Esophagus muscularis mucosa (tissue), 4 donors: ENCODE measurements around the gene NDUFA13. TPM values are rescaled to one million over a fixed set of nuclear protein-coding genes. Genes with fewer than 3 reads are reported as not detected.

ENCODE experiments used
- DNase-seq: peaks from one replicate; pipeline ENCODE4 v3.0.0-alpha.2; 2017; ENCODE audit errors: extremely low spot score
- H3K27ac ChIP-seq, 4 donors: fragments of 200-600 bp; sonication (generic); replicated peaks in 1 of 4; 1 replicate in 3 of 4; 2 replicates in 1 of 4; pipeline ENCODE4 v1.5.1; 2016 to 2019; ENCODE audit warnings: mild to moderate bottlenecking in 1 of 4
- H3K27me3 ChIP-seq, 4 donors: fragments of 200-600 bp; sonication (generic); one replicate each; pipeline versions ENCODE4 v1.5.1 to v1.6.0; 2016 to 2019
- H3K36me3 ChIP-seq, 4 donors: fragments of 200-600 bp; sonication (generic); one replicate each; pipeline ENCODE4 v1.5.1; 2016 to 2019
- H3K4me1 ChIP-seq, 4 donors: fragments of 200-600 bp; sonication (generic); one replicate each; pipeline ENCODE4 v1.5.1; 2016 to 2019
- H3K4me3 ChIP-seq, 4 donors: fragments of 200-600 bp; sonication (generic); 1 replicate in 2 of 4; 2 replicates in 2 of 4; pipeline ENCODE4 v1.5.1; 2016 to 2019; ENCODE audit warnings: mild to moderate bottlenecking in 4 of 4, moderate library complexity in 1 of 4
- H3K9me3 ChIP-seq, 4 donors: fragments of 200-600 bp; sonication (generic); 1 replicate in 3 of 4; 2 replicates in 1 of 4; pipeline ENCODE4 v1.5.1; 2016 to 2019
- EP300 ChIP-seq: sonication (generic); formaldehyde crosslinking; IDR thresholded peaks from one replicate; pipeline ENCODE4 v1.6.1; 2017; ENCODE audit warnings: antibody characterized with exemption
- POLR2A ChIP-seq: fragments of 450-650 bp; IDR thresholded peaks from one replicate; pipeline ENCODE4 v1.6.1; 2017; ENCODE audit warnings: antibody characterized with exemption, moderate library complexity, mild to moderate bottlenecking, low read depth
- POLR2AphosphoS5 ChIP-seq, 2 donors: sonication (generic); formaldehyde crosslinking; IDR thresholded peaks; one replicate each; pipeline ENCODE4 v1.6.1; 2017; ENCODE audit warnings: antibody characterized with exemption in 2 of 2
- WGBS: methylation state at CpG from one replicate; pipeline ENCODE4 v1.1.5; 2018; 5-methylcytosine and 5-hydroxymethylcytosine counted together
- intact Hi-C: fragments of 100-400 bp; cut with DNase I; formaldehyde crosslinking; loops from one replicate; pipeline ENCODE4 v1.15.1; 2023
- total RNA-seq, 4 donors: library from RNA; depleted of rRNA; stranded (reverse); fragments of >200 nt; gene quantifications; one replicate each; pipeline versions ENCODE4 v1.1.0 to v1.2.1, GENCODE V29; 2016
- TF ChIP-seq, protein P1 (sequence below), 3 experiments: fragments of 200-600 bp in 2 of 3; fragments of 450-650 bp in 1 of 3; sonication (generic) in 2 of 3; IDR thresholded peaks; one replicate each; pipeline ENCODE4 v1.5.1; 2017 to 2019; ENCODE audit warnings: antibody characterized with exemption in 3 of 3, mild to moderate bottlenecking in 2 of 3, moderate library complexity in 1 of 3

Gene NDUFA13
- total RNA-seq, 4 donors from 2014 or later, result 75.0 to 186 (median 141) TPM

DNA sequence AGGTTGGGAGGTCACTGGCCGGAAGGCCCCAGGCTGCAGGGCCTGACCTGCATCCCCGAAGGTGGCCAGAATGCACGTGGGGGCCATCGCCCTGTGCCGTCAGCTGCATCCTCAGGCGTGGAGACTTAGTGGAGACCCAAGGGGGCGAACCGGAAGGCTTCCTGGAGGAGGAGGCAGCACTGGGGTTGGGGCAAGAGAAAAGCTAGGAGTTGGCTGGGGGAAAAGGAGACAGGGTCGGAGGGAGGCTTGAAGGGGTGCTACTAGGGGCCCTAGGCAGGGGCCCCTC, 11.3 kb downstream of the NDUFA13 start:
- DNase-seq, result no peak
- no peak overlapping the region for H3K4me3 ChIP-seq
- H3K36me3 ChIP-seq, result peaks cover 15 to 57% (median 40%) of the 10 kb centered on the region in 4 donors
- H3K27ac ChIP-seq, result no peak overlapping the region
- TF ChIP-seq POLR2A (no peak), POLR2AphosphoS5 (IDR thresholded peaks at IDR 0.05) (no peak), EP300 (no peak)
- TF ChIP-seq, protein P1, sequence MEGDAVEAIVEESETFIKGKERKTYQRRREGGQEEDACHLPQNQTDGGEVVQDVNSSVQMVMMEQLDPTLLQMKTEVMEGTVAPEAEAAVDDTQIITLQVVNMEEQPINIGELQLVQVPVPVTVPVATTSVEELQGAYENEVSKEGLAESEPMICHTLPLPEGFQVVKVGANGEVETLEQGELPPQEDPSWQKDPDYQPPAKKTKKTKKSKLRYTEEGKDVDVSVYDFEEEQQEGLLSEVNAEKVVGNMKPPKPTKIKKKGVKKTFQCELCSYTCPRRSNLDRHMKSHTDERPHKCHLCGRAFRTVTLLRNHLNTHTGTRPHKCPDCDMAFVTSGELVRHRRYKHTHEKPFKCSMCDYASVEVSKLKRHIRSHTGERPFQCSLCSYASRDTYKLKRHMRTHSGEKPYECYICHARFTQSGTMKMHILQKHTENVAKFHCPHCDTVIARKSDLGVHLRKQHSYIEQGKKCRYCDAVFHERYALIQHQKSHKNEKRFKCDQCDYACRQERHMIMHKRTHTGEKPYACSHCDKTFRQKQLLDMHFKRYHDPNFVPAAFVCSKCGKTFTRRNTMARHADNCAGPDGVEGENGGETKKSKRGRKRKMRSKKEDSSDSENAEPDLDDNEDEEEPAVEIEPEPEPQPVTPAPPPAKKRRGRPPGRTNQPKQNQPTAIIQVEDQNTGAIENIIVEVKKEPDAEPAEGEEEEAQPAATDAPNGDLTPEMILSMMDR (IDR thresholded peaks at IDR 0.05), result no peak
- H3K27me3 ChIP-seq, result no peaks in the 10 kb centered on the region
- peaks cover 14 to 50% (median 25%) of the 10 kb centered on the region in 4 donors for H3K4me1 ChIP-seq
- intact Hi-C loops, result no loop called here
- no peaks in the 10 kb centered on the region for H3K9me3 ChIP-seq
- 91% methylated on average over 4 of the region's 9 CpGs for WGBS

- intact Hi-C loops, result no loop called here
- Histone ChIP-seq H3K27me3 (no peaks in the 10 kb centered on the region), H3K4me3 (no peak overlapping the region), H3K9me3 (no peaks in the 10 kb centered on the region), H3K27ac (no peak overlapping the region), H3K36me3 (peaks cover 15 to 55% (median 40%) of the 10 kb centered on the region in 4 donors), H3K4me1 (peaks cover 19 to 56% (median 30%) of the 10 kb centered on the region in 4 donors)
- WGBS, result 91% methylated on average over 14 of the region's 27 CpGs
- TF ChIP-seq POLR2A, result no peak
- TF ChIP-seq, protein P1 (IDR thresholded peaks at IDR 0.05), result no peak
- no peak for TF ChIP-seq EP300
- TF ChIP-seq POLR2AphosphoS5 (IDR thresholded peaks at IDR 0.05), result no peak
- no peak for DNase-seq
Observed at GRCh38 chr19:19527674-19528625, 11.9 kb downstream of the NDUFA13 start.

DNA sequence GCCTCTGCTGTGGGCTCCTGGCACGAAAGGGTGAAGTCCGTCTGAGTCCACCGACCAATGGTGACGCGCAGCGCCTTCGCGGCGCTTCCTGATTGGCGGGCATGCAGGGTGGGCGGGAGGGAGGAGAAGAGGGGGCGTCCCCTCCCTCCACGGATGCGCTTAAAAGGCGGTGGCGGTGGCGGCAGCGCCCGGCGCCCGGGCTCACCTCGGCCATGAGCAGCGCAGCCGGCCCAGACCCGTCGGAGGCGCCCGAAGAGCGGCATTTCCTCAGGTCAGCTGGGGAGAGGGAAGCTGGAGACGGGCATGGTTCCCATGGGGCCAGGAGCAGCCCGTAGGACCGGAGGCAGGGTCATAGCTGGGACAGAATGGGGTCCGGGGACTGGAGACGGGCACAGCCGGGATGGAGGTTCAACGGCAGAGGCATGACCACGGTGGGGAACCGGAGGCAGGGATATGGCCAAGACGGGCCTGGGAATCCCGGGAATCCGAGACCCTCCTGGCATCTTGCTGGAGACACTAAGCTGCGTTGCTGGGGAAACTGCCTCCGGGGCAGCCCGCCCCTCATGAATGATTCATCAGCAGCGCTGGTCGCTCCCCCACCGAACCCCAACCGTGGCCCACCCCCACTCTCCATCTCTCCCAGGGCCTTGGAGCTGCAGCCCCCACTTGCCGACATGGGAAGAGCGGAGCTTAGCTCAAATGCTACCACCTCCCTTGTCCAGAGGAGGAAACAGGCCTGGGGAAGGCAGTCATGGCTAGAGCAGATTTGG, 12.9 kb downstream of the NDUFA13 start, which contains the start of gene YJEFN3:
YJEFN3 (plus strand) TSS at position 191 of the 770 bp plus-strand sequence; CDS start at position 213, 22 bp downstream.
- DNase-seq, result no peak
- no peaks in the 10 kb centered on the region for H3K9me3 ChIP-seq
- WGBS, result 33% methylated on average over 28 of the region's 50 CpGs
- peaks cover 15 to 46% (median 37%) of the 10 kb centered on the region in 4 donors for H3K36me3 ChIP-seq
- H3K4me3 ChIP-seq, result peak within 1 kb of the TSS; percentile 32 to 51 (median 38)
- intact Hi-C loops, result no loop called here
- H3K4me1 ChIP-seq, result peaks cover 19 to 56% (median 30%) of the 10 kb centered on the region in 4 donors
- H3K27ac ChIP-seq, result no peak within 1 kb of the TSS
- no peak for TF ChIP-seq POLR2A
- TF ChIP-seq POLR2AphosphoS5 (IDR thresholded peaks at IDR 0.05), result peak; percentile 28 to 29
- H3K27me3 ChIP-seq, result no peaks in the 10 kb centered on the region

DNA sequence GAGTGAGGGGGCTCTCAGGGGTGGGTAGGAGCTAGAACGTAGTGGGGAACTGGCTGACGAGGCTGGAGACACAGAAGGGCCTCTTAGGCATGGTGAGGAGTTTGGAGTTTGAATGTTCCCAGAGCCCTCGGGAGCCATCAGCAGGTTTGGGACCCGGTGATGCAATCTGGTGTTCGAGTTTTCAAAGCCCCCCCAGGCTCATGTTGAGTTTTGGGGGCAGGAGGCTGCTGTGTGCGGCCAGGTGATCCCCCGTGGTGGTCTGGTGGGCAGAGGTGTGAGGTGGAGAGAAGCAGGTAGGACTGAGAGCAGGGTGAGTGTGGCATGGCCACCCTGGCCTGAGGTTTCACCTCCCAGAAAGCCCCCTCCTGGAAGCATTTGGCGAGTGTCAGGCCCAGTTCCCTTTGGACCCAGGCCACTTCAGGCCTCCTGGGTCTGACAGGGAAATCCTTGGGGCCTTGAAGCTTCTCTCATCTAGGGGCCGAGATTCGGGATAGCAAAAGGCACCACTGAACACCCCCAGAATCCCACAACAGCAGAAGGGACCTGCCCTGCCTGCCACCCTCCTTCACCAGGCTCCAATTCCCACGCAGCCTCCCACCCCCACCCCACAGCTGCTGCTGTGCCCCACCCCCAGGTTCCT, 13.9 kb downstream of the NDUFA13 start:
- H3K36me3 ChIP-seq, result peaks cover 15 to 36% (median 33%) of the 10 kb centered on the region in 4 donors
- H3K4me3 ChIP-seq, result no peak overlapping the region
- TF ChIP-seq, protein P1 (IDR thresholded peaks at IDR 0.05), result no peak
- no peak for TF ChIP-seq POLR2A
- no peak for TF ChIP-seq EP300
- no peak for TF ChIP-seq POLR2AphosphoS5 (IDR thresholded peaks at IDR 0.05)
- peaks cover 19 to 50% (median 30%) of the 10 kb centered on the region in 4 donors for H3K4me1 ChIP-seq
- no peak overlapping the region for H3K27ac ChIP-seq
- WGBS, result 81% methylated on average over 8 of the region's 11 CpGs
- DNase-seq, result no peak
- no peaks in the 10 kb centered on the region for H3K9me3 ChIP-seq
- intact Hi-C loops, result loop anchor here (5.0 kb wide), 1 partner anchor 427 kb away; no protein-coding TSS in a partner anchor
- H3K27me3 ChIP-seq, result no peaks in the 10 kb centered on the region
